Stromal cell of bone marrow (primary cell): ENCODE results near the gene TUB.

ENCODE experiments used
- DNase-seq: peaks from one replicate; pipeline ENCODE4 v3.0.0-alpha.2; 2012; ENCODE audit warnings: low read depth

TUB gene, protein sequence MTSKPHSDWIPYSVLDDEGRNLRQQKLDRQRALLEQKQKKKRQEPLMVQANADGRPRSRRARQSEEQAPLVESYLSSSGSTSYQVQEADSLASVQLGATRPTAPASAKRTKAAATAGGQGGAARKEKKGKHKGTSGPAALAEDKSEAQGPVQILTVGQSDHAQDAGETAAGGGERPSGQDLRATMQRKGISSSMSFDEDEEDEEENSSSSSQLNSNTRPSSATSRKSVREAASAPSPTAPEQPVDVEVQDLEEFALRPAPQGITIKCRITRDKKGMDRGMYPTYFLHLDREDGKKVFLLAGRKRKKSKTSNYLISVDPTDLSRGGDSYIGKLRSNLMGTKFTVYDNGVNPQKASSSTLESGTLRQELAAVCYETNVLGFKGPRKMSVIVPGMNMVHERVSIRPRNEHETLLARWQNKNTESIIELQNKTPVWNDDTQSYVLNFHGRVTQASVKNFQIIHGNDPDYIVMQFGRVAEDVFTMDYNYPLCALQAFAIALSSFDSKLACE

DNA sequence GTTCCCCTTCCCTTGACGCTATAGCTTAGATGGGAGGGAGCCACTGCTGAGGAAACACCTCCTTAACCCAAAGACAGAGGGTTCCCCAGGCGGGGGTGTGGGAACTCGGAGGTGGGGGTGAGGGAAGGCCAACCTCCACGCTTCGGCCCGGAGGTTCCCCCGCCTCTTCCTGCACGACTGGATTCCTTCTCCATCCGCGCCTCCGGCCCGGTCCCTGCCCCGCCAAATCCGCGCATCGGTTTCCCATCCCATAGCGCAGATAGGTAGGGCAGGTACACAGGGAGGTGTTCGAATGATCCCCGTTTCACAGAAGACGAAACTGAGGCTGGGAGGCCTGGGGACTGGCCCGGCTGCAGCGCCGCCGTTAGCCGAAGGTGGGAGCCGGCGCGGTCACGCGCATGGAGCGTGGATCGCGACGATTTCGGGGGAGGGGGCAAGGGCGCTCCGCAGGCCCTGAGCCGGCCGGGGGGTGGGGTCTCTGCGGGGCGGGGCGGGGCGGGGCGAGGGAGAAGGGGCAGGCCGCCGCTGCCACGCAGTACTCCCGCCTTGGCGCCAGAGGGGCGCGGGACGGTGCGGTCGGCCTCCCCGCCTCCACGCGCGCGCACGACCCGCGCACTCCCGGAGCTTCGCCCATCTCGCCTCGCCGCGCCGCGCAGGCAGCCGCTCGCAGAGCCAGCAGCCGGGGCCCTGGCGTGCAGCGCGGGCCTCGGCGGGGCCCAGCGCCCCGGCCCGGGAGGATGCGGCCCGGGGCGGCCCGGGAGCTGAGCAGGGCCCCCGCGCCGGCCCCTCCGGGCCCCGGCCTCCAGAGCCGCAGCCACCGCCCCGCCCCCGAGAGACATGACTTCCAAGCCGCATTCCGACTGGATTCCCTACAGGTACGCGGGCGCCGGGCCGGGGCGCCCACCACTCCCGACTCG, at the start of gene TUB:
Gene TUB (plus strand): TSS at position 538 of the 917 bp plus-strand sequence. CDS start 300 bp downstream, at position 838.
- DNase-seq = no peak

DNA sequence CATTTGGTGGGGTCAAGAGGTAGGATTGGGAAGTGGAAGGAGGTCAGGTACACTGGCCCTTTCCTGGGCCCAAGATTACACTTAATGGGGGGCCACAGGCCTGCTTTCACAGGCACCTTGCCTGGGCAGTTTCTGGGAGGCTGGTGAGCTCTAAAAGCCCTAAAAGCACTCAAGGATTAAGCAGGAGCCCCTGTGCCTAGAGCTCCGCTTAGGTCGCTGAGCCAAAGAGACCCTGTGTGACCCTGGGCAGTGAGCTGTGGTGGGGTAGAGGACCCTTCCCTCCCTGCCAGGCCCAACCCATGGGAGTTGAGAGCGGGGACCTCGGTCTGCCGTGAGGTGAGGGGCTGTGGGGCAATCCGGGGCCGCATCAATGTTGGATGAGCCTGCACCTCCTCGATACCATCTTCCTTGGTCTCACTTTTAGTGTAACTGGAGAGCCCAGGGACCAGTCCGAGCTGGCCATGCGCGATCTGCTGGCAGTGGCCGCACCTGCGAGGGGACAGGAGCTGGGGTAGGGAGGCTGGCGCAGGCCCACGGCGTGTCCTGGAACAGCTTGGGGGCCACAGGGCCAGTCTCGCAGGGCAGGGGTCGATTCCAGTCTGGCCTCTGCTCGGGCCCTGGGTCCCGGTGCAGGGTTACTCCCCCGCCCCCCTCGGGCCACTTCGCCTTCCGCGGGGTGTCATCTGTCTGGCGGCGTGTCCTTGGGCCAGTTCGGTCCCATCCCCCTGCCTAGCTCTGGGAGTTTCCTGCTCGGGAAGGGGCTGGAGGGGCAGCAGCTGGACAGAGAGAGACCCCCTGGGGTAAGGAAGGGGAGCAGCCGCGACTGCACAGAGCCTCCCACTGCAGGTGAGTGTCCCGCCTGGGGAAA, 49.5 kb upstream of the TUB start:
- no peak for DNase-seq

GRCh38 chr11:8032122-8032521, 48.9 kb upstream of the TUB start:
- no peak for DNase-seq

GRCh38 chr11:8032576-8033304, 48.3 kb upstream of the TUB start:
- no peak for DNase-seq

GRCh38 chr11:8033305-8034105, 47.5 kb upstream of the TUB start:
- peak; percentile 65 for DNase-seq

- no peak for DNase-seq
Observed at GRCh38 chr11:8034106-8034585, 46.9 kb upstream of the TUB start.

DNA sequence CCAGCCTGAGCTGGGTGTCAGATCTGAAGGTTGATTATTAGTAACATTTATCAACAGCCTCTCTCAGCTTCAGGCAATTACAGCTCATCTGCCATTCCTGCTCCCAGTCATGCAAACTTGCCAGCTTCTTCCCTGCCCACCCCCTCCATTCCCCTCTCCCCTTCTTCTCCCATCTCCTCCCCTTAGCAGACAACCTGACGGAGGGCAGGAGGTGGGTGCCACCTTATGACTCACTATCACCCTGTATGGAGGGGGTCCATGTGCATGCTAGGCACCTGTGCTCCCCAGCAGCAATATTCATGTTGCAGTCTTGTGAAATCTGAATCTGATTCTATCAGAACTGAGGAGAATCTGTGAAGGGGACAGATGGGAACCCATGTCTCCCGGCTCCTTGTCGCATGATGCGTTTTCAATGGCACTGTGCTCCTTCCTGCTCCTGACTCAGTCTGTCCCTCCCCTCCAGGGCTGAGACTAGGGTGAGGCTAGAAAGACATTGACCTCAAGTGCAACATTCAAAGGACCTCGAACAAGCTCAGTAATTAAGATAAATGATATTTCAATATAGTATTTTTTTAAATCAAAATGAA, 46.3 kb upstream of the TUB start:
- no peak for DNase-seq

DNA sequence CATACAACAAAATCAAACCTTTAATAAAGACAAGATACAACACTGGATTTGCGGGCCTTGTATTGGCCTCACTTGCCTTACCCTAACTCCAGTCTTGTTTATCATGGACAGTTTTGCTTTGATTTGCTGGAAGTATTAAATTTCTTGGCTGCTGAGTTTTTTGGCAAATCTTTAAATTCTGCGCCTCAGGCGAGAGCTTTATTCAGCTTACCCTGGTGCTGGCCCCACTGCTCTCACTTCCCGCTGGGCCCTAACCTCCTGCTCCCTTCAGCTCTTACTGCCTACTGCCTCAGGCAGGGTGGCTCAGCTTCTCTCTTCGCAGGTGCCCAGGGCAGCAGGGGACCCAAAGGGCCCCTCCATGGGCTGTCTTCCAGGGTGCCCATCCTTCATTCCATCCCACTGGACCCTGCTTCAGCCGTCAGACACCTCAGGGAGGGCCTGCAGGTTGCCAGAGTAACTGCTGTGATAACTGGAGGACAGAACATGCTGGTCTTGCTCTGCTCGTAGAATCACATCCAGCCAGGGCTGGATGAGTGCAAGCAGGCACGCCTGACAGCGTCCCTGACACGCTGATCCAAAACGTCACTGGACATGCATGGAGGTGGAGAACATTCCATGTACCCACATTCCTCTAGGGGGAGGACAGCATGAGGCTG, 45.7 kb upstream of the TUB start:
- no peak for DNase-seq

- no peak for DNase-seq
Observed at GRCh38 chr11:8036002-8036802, 44.8 kb upstream of the TUB start.

DNA sequence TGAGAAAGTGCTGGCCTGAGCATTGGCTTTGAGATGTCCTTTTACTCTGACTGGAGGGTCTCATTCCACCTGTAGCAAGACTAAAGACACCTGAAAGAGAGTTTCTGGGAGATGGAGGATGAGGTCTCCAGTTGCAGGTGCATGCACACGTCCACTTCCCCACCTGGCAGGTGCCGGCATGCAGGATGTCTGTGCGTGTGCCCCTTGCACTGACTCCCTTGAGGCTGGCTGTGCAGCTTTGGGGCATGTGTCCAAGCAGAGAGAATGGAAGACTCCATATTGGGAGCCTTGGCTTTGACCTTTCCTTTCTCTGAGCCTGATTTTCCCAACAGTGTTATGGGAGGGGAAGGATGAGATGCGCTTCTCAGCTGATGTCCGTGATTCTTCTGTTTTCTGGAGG, 44.0 kb upstream of the TUB start:
- DNase-seq = no peak

DNA sequence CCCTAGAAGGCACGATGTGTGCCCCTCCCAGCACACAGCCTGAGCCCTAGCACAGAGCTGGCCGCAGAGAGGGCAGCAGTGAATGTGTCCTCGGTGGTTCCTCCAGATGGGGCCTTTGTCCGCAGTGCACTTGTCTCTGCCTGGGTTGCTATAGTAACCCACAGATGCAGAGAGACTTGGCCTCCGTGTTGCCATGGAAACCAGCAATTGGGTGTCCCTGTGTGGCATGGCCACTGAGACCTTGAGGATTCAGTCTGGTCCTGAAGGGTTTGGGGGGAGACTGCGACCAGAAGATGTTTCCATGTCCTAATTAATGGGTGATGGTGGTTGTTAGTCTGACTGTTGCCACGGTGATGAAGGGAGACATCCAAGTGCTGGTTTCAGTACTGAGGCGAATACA, 42.6 kb upstream of the TUB start:
- DNase-seq = no peak

- DNase-seq = no peak
Observed at GRCh38 chr11:8038811-8039529, 42.0 kb upstream of the TUB start.

- DNase-seq = no peak
Observed at GRCh38 chr11:8039530-8040260, 41.3 kb upstream of the TUB start.

DNA sequence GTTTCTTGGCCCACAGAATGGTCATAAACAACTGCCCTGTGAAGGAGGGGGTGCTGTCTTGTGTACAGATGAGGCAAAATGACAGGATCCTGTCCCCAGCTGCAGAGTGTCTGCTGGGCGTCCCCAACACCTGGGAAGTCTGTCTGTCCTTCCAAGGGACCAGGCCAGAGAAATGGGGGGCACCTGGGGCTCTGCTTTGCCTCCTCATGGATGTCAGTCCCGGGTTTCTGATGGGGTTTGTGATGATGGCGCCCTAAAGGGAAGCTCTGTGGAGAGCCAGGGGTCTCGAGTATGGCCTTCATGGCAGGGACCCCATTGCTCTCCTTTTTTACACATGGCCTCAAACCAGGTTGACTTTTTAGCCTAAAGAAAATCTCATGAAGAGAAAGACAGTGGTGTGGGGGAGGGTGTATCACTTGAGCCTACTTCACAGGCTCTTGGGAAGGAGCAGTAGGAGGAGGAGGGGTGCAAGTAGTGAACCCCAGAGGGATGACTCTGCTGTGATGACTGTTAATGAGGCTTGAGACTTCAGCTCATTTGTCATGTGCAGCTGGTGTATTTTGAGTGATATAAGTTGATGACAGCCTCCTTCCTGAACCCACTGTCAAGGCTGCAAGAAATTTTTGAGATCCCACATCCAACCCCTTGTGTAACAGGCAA, 40.6 kb upstream of the TUB start:
- DNase-seq = no peak

DNA sequence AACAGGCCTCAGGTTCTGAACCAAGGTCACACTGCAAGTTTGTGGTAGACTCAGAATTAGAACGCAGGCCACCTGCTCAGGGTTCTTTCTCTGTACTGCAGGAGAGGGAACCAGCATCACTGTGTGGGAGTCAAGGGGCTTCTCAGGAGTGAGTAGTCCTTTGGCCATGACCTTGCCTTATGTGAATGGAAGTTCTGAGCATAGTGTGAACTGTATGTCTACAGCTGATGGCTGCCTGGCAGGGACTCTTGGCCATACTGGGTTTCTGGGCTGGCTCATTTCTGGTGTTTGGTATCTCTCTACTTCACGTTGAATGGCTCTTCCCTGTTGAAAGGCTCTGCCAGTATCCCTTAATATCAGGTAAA, 40.1 kb upstream of the TUB start:
- no peak for DNase-seq

DNA sequence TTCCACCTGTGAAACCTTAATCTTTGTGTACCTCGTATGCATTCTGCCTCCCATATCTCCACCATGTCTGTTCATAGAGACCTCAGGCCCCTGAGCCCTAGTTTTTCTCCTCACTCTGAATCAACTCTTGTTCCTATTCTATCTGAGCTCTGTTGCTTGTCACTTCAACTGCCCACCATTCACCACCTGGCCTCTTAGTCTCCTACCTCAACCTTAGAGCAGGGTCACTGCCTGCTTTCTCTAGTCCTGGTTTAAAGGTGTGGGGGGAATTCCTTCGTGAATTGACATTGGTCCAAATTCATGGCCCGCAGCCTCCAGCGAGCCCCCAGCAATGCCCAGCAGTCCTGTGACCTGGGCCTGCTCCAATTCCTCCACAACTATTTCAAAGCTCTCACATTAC, 39.4 kb upstream of the TUB start:
- DNase-seq = no peak

DNA sequence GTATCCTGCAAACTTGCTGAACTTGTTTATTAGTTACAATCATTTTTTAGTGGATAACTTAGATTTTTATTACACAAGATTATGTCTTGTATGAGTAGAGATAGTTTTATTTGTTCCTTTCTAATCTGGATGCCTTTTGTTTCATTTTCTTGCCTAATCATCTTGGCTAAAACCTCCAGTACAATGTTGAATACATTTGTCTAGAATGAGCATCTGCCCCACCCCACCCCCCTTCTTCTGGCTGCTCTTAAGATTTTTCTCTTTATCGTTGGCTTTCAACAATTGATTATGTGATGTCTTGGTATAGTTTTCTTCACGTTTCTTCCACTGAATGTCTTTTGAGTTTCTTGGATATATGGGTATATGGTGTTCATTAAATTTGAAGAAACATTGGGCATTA, 37.3 kb upstream of the TUB start:
- no peak for DNase-seq
